Panc1 (cell line): ENCODE measurements around the gene ANXA6. TPM values are rescaled to one million over a fixed set of nuclear protein-coding genes. Genes with fewer than 3 reads are reported as not detected.
A peak's percentile ranks its signal among the peaks of the same experiment; 100 is the strongest.

Experiments used
- ATAC-seq: fragments of 200-7000 bp; cut with Tn5 transposase; 2 replicates; pipeline ENCODE4 v1.9.1; 2020; ENCODE audit warnings: mild to moderate bottlenecking, moderate library complexity
- BruUV-seq: library from RNA; stranded (reverse); fragments of 400-500 nt; replicated peaks from 2 replicates; lab custom pipeline; 2021; lab: Mats Ljungman, UMichigan
- CTCF ChIA-PET: fragments of 300-600 bp; sonication (Branson Sonifier 250); formaldehyde crosslinking; loops from one replicate; lab custom pipeline; 2022; ENCODE audit warnings: antibody characterized with exemption; lab: Charles Lee
- POLR2A ChIA-PET: fragments of 300-600 bp; sonication (Branson Sonifier 250); formaldehyde crosslinking; loops from one replicate; lab custom pipeline; 2022; ENCODE audit warnings: antibody characterized with exemption; lab: Charles Lee
- DNase-seq: peaks from one replicate; pipeline ENCODE4 v3.0.0-alpha.2; 2010; ENCODE audit warnings: low read depth, low spot score
- H3K27ac ChIP-seq: 2 replicates; pipeline ENCODE4 v1.5.1; 2011; ENCODE audit warnings: mild to moderate bottlenecking, low read length, inconsistent platforms
- H3K27me3 ChIP-seq: fragments of 200-500 bp; sonication (Bioruptor generic); 2 replicates; pipeline ENCODE4 v1.6.0; 2014; ENCODE audit warnings: low read length, inconsistent platforms; ENCODE audit not compliant: control insufficient read depth, insufficient read depth
- H3K36me3 ChIP-seq: fragments of 200-500 bp; sonication (Bioruptor generic); 2 replicates; pipeline ENCODE4 v1.5.1; 2014; ENCODE audit warnings: inconsistent platforms, mild to moderate bottlenecking, low read length, moderate library complexity; ENCODE audit not compliant: control insufficient read depth, insufficient read depth
- H3K4me1 ChIP-seq: 2 replicates; pipeline ENCODE4 v1.5.1; 2011; ENCODE audit warnings: inconsistent platforms, mild to moderate bottlenecking, low read length, moderate library complexity; ENCODE audit not compliant: control insufficient read depth, insufficient read depth
- H3K4me3 ChIP-seq, 2 experiments: 2 replicates each; pipeline ENCODE4 v1.5.1; 2011 to 2012; ENCODE audit warnings: low read depth in 2 of 2, low read length in 2 of 2, mild to moderate bottlenecking in 2 of 2, inconsistent platforms in 1 of 2, moderate library complexity in 1 of 2
- H3K9me3 ChIP-seq: fragments of 200-500 bp; sonication (Bioruptor generic); 2 replicates; pipeline ENCODE4 v1.5.1; 2014; ENCODE audit warnings: low read depth, mild to moderate bottlenecking, inconsistent platforms, low read length, moderate library complexity; ENCODE audit not compliant: control insufficient read depth, insufficient read depth
- CTCF ChIP-seq: fragments of 450-650 bp; IDR thresholded peaks from 2 replicates; pipeline ENCODE4 v1.5.1; 2017; ENCODE audit warnings: mild to moderate bottlenecking
- POLR2AphosphoS5 ChIP-seq: IDR thresholded peaks from 2 replicates; pipeline ENCODE4 v1.6.1; 2012; ENCODE audit warnings: mild to moderate bottlenecking, low read depth, low read length, moderate library complexity
- REST ChIP-seq, 2 experiments: IDR thresholded peaks; 2 replicates each; pipeline ENCODE4 v1.6.1; 2011 to 2012; ENCODE audit warnings: low read depth in 2 of 2, control low read depth in 1 of 2, low read length in 1 of 2, mild to moderate bottlenecking in 1 of 2, moderate library complexity in 1 of 2; ENCODE audit not compliant: insufficient read depth in 1 of 2
- SIN3A ChIP-seq: IDR thresholded peaks from 2 replicates; pipeline ENCODE4 v1.6.1; 2012; ENCODE audit warnings: low read depth, mild to moderate bottlenecking, low read length, moderate library complexity, borderline replicate concordance; ENCODE audit not compliant: insufficient read depth
- TCF7L2 ChIP-seq: IDR thresholded peaks from 2 replicates; pipeline ENCODE4 v1.6.1; 2011; ENCODE audit warnings: mild to moderate bottlenecking, low read depth, low read length, inconsistent platforms
- in situ Hi-C: cut with HindIII; loops from 2 replicates; pipeline ENCODE4 v1.10.0; 2016; ENCODE audit warnings: low sequenced_read_pairs, low pct_unique_long_range_greater_than_20kb
- intact Hi-C: fragments of 100-400 bp; cut with micrococcal nuclease; formaldehyde crosslinking; loops from one replicate; pipeline ENCODE4 v1.10.0; 2022; ENCODE audit not compliant: unreplicated experiment
- total RNA-seq: library from RNA; stranded (reverse); gene quantifications from one replicate; pipeline ENCODE4 v1.2.1, GENCODE V29; 2021; ENCODE audit not compliant: unreplicated experiment

The ANXA6 gene
- total RNA-seq, 1 experiment from 2014 or later, result 60.0 TPM

DNA sequence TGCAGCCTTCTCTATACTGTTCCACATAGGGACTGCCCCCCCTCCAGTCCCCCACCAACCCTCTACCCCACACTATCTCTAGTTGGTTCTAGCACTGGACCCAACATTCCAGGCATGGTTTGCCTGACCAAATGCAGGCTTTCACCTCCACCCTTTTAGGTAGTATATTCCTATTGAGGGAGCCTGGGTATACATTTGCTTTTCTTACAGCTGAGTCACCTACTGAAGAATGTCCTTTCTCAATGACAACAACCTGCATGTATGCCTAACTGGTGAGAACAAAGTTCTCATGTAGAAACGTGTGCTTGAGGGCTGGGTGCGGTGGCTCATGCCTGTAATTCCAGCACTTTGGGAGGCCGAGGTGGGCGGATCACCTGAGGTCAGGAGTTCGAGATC is 85.0 kb downstream of the ANXA6 start:
- CTCF ChIA-PET, result no interaction called here

DNA sequence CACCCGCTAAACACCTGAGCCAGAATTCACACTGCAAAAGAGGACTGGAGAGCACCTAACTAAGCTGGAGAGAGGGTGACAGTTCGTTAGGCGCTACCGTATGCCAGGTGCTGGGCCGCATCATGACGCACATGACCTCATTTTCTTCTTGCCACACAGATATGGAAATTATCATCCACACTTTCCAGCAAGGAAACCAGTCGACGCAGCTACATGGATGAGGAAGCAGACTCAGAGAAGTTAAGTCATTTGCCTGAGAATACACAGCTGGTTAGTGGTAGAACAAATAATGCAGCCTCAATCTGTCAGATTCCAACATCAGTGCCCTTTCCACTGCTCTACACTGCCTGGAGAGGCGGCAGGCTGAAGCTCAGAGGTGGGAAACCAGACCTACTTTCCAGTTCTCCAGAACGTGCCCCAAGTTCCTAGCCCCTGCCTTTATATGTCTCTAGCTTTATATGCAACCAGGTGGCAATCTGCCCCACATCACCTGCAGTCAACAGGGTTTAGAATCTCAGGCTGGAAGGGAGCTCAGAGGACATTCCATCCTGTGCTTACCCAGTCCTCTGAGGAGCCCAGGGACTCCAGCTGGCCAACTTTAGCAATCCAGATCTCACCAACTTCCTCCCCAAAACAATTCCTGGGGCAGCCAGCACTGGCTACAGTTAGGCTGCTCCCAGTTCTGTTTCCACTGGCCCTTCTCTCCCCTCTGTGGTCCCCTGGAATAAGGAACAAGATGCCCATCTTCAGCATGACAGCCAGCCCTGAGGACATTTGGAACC is 85.5 kb downstream of the ANXA6 start:
- no TSS peak for BruUV-seq
- H3K4me3 ChIP-seq, result no peak overlapping the region
- H3K9me3 ChIP-seq, result no peaks in the 10 kb centered on the region
- intact Hi-C loops (no loop called here), in situ Hi-C loops (no loop called here)
- TF ChIP-seq CTCF, result no peak
- ChIA-PET CTCF (no interaction called here), POLR2A (interaction anchor here (0.6 kb wide), 1 partner anchor 387 kb away, joined by 7 read pairs; no protein-coding TSS in a partner anchor)
- ATAC-seq (0 out of 2 replicates have a peak, but pooled peaks have one; percentile 8), DNase-seq (no peak)
- no peaks in the 10 kb centered on the region; the same call in 1 of the 2 replicates for H3K4me1 ChIP-seq
- no peak overlapping the region for H3K27ac ChIP-seq
- H3K36me3 ChIP-seq, result no peaks in the 10 kb centered on the region
- H3K27me3 ChIP-seq, result no peaks in the 10 kb centered on the region

More for the DNA sequence above, 85.0 kb downstream of the ANXA6 start:
- no peak overlapping the region for H3K27ac ChIP-seq
- no peaks in the 10 kb centered on the region; the same call in 1 of the 2 replicates for H3K4me1 ChIP-seq
- POLR2A ChIA-PET, result interaction anchor here (0.6 kb wide), 1 partner anchor 388 kb away, joined by 7 read pairs; no protein-coding TSS in a partner anchor
- TF ChIP-seq CTCF, result no peak
- TF ChIP-seq REST (IDR thresholded peaks at IDR 0.05; ENCODE audit: insufficient read depth in 1 of 2, low read depth in 2 of 2, low read length in 1 of 2), result no peak
- no peak for TF ChIP-seq TCF7L2
- no peak for TF ChIP-seq POLR2AphosphoS5
- no peak for TF ChIP-seq SIN3A
- no peaks in the 10 kb centered on the region for H3K9me3 ChIP-seq
- ATAC-seq, result peak; percentile 56; the same call in 1 of the 2 replicates
- H3K27me3 ChIP-seq, result no peaks in the 10 kb centered on the region
- H3K4me3 ChIP-seq, result no peak overlapping the region
- DNase-seq, result no peak
- intact Hi-C loops (no loop called here), in situ Hi-C loops (no loop called here)
- no TSS peak for BruUV-seq
- no peaks in the 10 kb centered on the region for H3K36me3 ChIP-seq
